Measurements from ENCODE around the gene TREM1. TPM values are rescaled to one million over a fixed set of nuclear protein-coding genes. Genes with fewer than 3 reads are reported as not detected.
A peak's percentile ranks its signal among the peaks of the same experiment; 100 is the strongest.

The TREM1 gene
- total RNA-seq (1 to 10 TPM in 1 of 4 donors, under 1 TPM in 3; 0.54 to 3.0 (median 0.65) TPM), polyA plus RNA-seq (1 to 10 TPM in 1 of 3 donors, under 1 TPM in 2; 0.21 to 4.0 (median 0.26) TPM)
- long read RNA-seq, donor 1, result 0 reads
- long read RNA-seq, donor 2, result 0 reads

- TF ChIP-seq CTCF (IDR thresholded peaks at IDR 0.05), result no peak
- peaks cover 0 to 5% (median 0%) of the 10 kb centered on the region in 3 donors for H3K27me3 ChIP-seq (ENCODE audit: insufficient read depth in 3 of 3, low read length in 2 of 3)
- DNase-seq, result peak; percentile 26 to 65
- ATAC-seq, result peak; percentile 23 to 73 (median 64)
- no peaks in the 10 kb centered on the region for H3K36me3 ChIP-seq (ENCODE audit: insufficient read depth in 1 of 2, low read depth in 1 of 2)
- no peaks in the 10 kb centered on the region for H3K9me3 ChIP-seq
- WGBS, 3 donors, result 73 to 85% (median 74%) methylated on average over 8 of the region's 8 CpGs
- H3K4me3 ChIP-seq, result no peak within 1 kb of the TSS
- H3K4me1 ChIP-seq, result no peaks in the 10 kb centered on the region
- intact Hi-C loops (cut with DNase I), result no loop called here
- no peak within 1 kb of the TSS for H3K27ac ChIP-seq
Measured at GRCh38 chr6:41286544-41287346, at the start of gene TREM1. Gene TREM1, minus strand, starts transcription at chr6:41286682. Its CDS starts 27 bp downstream, at chr6:41286655.

GRCh38 chr6:41335943-41336342, 49.5 kb upstream of the TREM1 start:
- DNase-seq (no peak), ATAC-seq (no peak)
- H3K9me3 ChIP-seq, result no peaks in the 10 kb centered on the region
- 87 to 91% (median 87%) methylated on average over 11 of the region's 11 CpGs for WGBS, 3 donors
- no peak overlapping the region for H3K27ac ChIP-seq
- H3K4me3 ChIP-seq, result no peak overlapping the region
- peaks cover 0 to 4% (median 0%) of the 10 kb centered on the region in 3 donors for H3K27me3 ChIP-seq (ENCODE audit: insufficient read depth in 3 of 3, low read length in 2 of 3)
- H3K4me1 ChIP-seq, result no peaks in the 10 kb centered on the region
- intact Hi-C loops (cut with DNase I), result no loop called here
- H3K36me3 ChIP-seq (ENCODE audit: insufficient read depth in 1 of 2, low read depth in 1 of 2), result no peaks in the 10 kb centered on the region
- no peak for TF ChIP-seq CTCF (IDR thresholded peaks at IDR 0.05)

- no peak for TF ChIP-seq CTCF (IDR thresholded peaks at IDR 0.05)
- Histone ChIP-seq H3K27me3 (ENCODE audit: insufficient read depth in 3 of 3, low read length in 2 of 3) (no peaks in the 10 kb centered on the region), H3K4me3 (no peak within 1 kb of the TSS), H3K4me1 (no peaks in the 10 kb centered on the region), H3K36me3 (ENCODE audit: insufficient read depth in 1 of 2, low read depth in 1 of 2) (no peaks in the 10 kb centered on the region), H3K9me3 (no peaks in the 10 kb centered on the region), H3K27ac (no peak within 1 kb of the TSS)
- 85 to 93% (median 88%) methylated on average over 4 to 5 of the region's 5 CpGs for WGBS, 3 donors
- no peak for ATAC-seq
- intact Hi-C loops (cut with DNase I), result no loop called here
- no peak for DNase-seq
Measured at GRCh38 chr6:41335296-41335695, 48.8 kb upstream of the TREM1 start, which contains the start of gene NCR2. Gene NCR2, plus strand, starts transcription at chr6:41335608. Its CDS starts 269 bp downstream, at chr6:41335877.

- 61 to 76% (median 61%) methylated on average over 11 of the region's 11 CpGs for WGBS, 3 donors
- Histone ChIP-seq H3K4me1 (no peaks in the 10 kb centered on the region), H3K36me3 (ENCODE audit: insufficient read depth in 1 of 2, low read depth in 1 of 2) (no peaks in the 10 kb centered on the region), H3K9me3 (no peaks in the 10 kb centered on the region), H3K4me3 (no peak overlapping the region), H3K27me3 (ENCODE audit: insufficient read depth in 3 of 3, low read length in 2 of 3) (no peaks in the 10 kb centered on the region), H3K27ac (no peak overlapping the region)
- intact Hi-C loops (cut with DNase I), result no loop called here
- no peak for ATAC-seq
- DNase-seq, result no peak
- no peak for TF ChIP-seq CTCF (IDR thresholded peaks at IDR 0.05)
Measured at GRCh38 chr6:41334482-41335040, 48.1 kb upstream of the TREM1 start.
